IMR-90 (cell line): ENCODE results near the gene RYR2. TPM values are rescaled to one million over a fixed set of nuclear protein-coding genes. Genes with fewer than 3 reads are reported as not detected.

ENCODE experiments used
- ATAC-seq: fragments of 200-7000 bp; cut with Tn5 transposase; 2 replicates; pipeline ENCODE4 v1.9.1; 2020; ENCODE audit warnings: low read depth, mild to moderate bottlenecking, moderate library complexity
- BruUV-seq: library from RNA; stranded (reverse); fragments of 400-500 nt; replicated peaks from 2 replicates; lab custom pipeline; 2021; lab: Mats Ljungman, UMichigan
- CTCF ChIA-PET: fragments of 300-600 bp; formaldehyde crosslinking; extraction: SDS; loops from one replicate; lab custom pipeline; 2021; ENCODE audit warnings: antibody characterized with exemption; lab: Yijun Ruan, JAX
- POLR2A ChIA-PET: fragments of 300-600 bp; sonication (Branson Sonifier 250); formaldehyde crosslinking; loops from one replicate; lab custom pipeline; 2022; ENCODE audit warnings: antibody characterized with exemption; ENCODE audit not compliant: unreplicated experiment; lab: Charles Lee
- DNase-seq: peaks from one replicate; pipeline ENCODE4 v3.0.0; 2013
- H2AFZ ChIP-seq: replicated peaks from 2 replicates; pipeline ENCODE3; 2013; ENCODE audit warnings: low read length, mild to moderate bottlenecking; ENCODE audit not compliant: poor library complexity
- H2AK5ac ChIP-seq: 2 replicates; pipeline ENCODE4 v1.6.1; 2013; ENCODE audit warnings: low read depth, low read length, inconsistent platforms
- H2AK9ac ChIP-seq: replicated peaks from 2 replicates; pipeline ENCODE3; 2013; ENCODE audit warnings: mild to moderate bottlenecking, low read depth, low read length, moderate library complexity; ENCODE audit not compliant: poor library complexity
- H2BK120ac ChIP-seq: 2 replicates; pipeline ENCODE4 v1.6.1; 2013; ENCODE audit warnings: low read depth, low read length, inconsistent platforms
- H2BK15ac ChIP-seq: 3 replicates; pipeline ENCODE4 v1.6.1; 2013; ENCODE audit warnings: low read depth, low read length, inconsistent platforms
- H2BK20ac ChIP-seq: 2 replicates; pipeline ENCODE4 v1.6.1; 2013; ENCODE audit warnings: low read depth, mild to moderate bottlenecking, inconsistent platforms, low read length, moderate library complexity
- H2BK5ac ChIP-seq: 2 replicates; pipeline ENCODE4 v1.6.1; 2013; ENCODE audit warnings: mild to moderate bottlenecking, low read depth, low read length, inconsistent platforms; ENCODE audit not compliant: poor library complexity, severe bottlenecking
- H3K14ac ChIP-seq: replicated peaks from 2 replicates; pipeline ENCODE4 v1.6.1; 2013; ENCODE audit warnings: low read depth, low read length, inconsistent platforms
- H3K18ac ChIP-seq: 2 replicates; pipeline ENCODE4 v1.6.1; 2013; ENCODE audit warnings: low read depth, low read length, control low read depth
- H3K23ac ChIP-seq: 2 replicates; pipeline ENCODE4 v1.6.1; 2013; ENCODE audit warnings: low read depth, low read length, inconsistent platforms
- H3K27ac ChIP-seq: 2 replicates; pipeline ENCODE4 v1.5.1; 2013; ENCODE audit warnings: mild to moderate bottlenecking, control low read depth, low read length; ENCODE audit not compliant: insufficient read depth
- H3K27me3 ChIP-seq: 2 replicates; pipeline ENCODE4 v1.6.1; 2013; ENCODE audit warnings: low read length; ENCODE audit not compliant: control insufficient read depth, insufficient read depth
- H3K36me3 ChIP-seq: 2 replicates; pipeline ENCODE4 v1.6.1; 2013; ENCODE audit warnings: low read length, mixed read lengths; ENCODE audit not compliant: control insufficient read depth, insufficient read depth
- H3K4ac ChIP-seq: 2 replicates; pipeline ENCODE4 v1.6.1; 2013; ENCODE audit warnings: low read depth, low read length, inconsistent platforms
- H3K4me1 ChIP-seq: 2 replicates; pipeline ENCODE4 v1.6.1; 2013; ENCODE audit warnings: low read length, mixed read lengths; ENCODE audit not compliant: control insufficient read depth, insufficient read depth
- H3K4me2 ChIP-seq: 2 replicates; pipeline ENCODE4 v1.6.1; 2013; ENCODE audit warnings: low read depth, mild to moderate bottlenecking, control low read depth, low read length, moderate library complexity
- H3K4me3 ChIP-seq: 2 replicates; pipeline ENCODE4 v1.5.1; 2013; ENCODE audit warnings: low read depth, mild to moderate bottlenecking, control low read depth, low read length, moderate library complexity; ENCODE audit not compliant: insufficient read depth
- H3K56ac ChIP-seq: 2 replicates; pipeline ENCODE4 v1.6.1; 2013; ENCODE audit warnings: low read length, inconsistent platforms; ENCODE audit not compliant: insufficient read depth; ENCODE audit errors: extremely low read depth
- H3K79me1 ChIP-seq, 2 experiments: 2 replicates each; pipeline ENCODE4 v1.6.1; 2013; ENCODE audit warnings: low read length in 2 of 2, inconsistent platforms in 1 of 2, low read depth in 1 of 2
- H3K9ac ChIP-seq: 2 replicates; pipeline ENCODE4 v1.6.1; 2013; ENCODE audit warnings: low read depth, low read length, control low read depth
- H3K9me1 ChIP-seq: 2 replicates; pipeline ENCODE4 v1.6.1; 2013; ENCODE audit warnings: low read length, inconsistent platforms; ENCODE audit not compliant: insufficient read depth
- H3K9me3 ChIP-seq: 2 replicates; pipeline ENCODE4 v1.6.1; 2013; ENCODE audit warnings: low read length; ENCODE audit not compliant: control insufficient read depth, insufficient read depth
- H4K20me1 ChIP-seq: 2 replicates; pipeline ENCODE4 v1.6.1; 2013; ENCODE audit warnings: low read length, inconsistent platforms; ENCODE audit not compliant: insufficient read depth
- H4K5ac ChIP-seq: 2 replicates; pipeline ENCODE4 v1.6.1; 2013; ENCODE audit warnings: mild to moderate bottlenecking, low read depth, low read length, control low read depth
- H4K8ac ChIP-seq, 2 experiments: 2 replicates each; pipeline ENCODE4 v1.6.1; 2013; ENCODE audit warnings: low read depth in 2 of 2, low read length in 2 of 2, control low read depth in 1 of 2, inconsistent platforms in 1 of 2
- H4K91ac ChIP-seq: 2 replicates; pipeline ENCODE4 v1.6.1; 2013; ENCODE audit warnings: low read depth, low read length, inconsistent platforms; ENCODE audit not compliant: insufficient read depth
- CEBPB ChIP-seq: IDR thresholded peaks from 2 replicates; pipeline ENCODE4 v1.6.1; 2012; ENCODE audit warnings: low read depth, low read length, improper control_type of control experiment
- MXI1 ChIP-seq: IDR thresholded peaks from 2 replicates; pipeline ENCODE4 v1.6.1; 2012; ENCODE audit warnings: low read depth, mild to moderate bottlenecking, low read length, moderate library complexity, borderline replicate concordance
- POLR2A ChIP-seq: IDR thresholded peaks from 2 replicates; pipeline ENCODE4 v1.6.1; 2012; ENCODE audit warnings: mild to moderate bottlenecking, low read depth, low read length
- SMC3 ChIP-seq: fragments of 150-350 bp; IDR thresholded peaks from 2 replicates; pipeline ENCODE4 v1.6.1; 2016; ENCODE audit warnings: low read depth, mild to moderate bottlenecking, antibody characterized with exemption, low read length, moderate library complexity
- WGBS, 2 experiments: methylation state at CpG; one replicate each; pipeline versions ENCODE4 v1.1.5 to v1.1.7; 2013; ENCODE audit warnings: missing lambda C conversion rate in 2 of 2; ENCODE audit not compliant: insufficient read length in 1 of 2; ENCODE audit errors: extremely low coverage in 2 of 2; 5-methylcytosine and 5-hydroxymethylcytosine counted together
- dilution Hi-C: fragments of 300-500 bp; cut with HindIII; formaldehyde crosslinking; loops from one replicate; pipeline ENCODE4 v1.14.3; 2018; ENCODE audit warnings: low sequenced_read_pairs; ENCODE audit not compliant: unreplicated experiment
- in situ Hi-C: fragments of 300-500 bp; cut with MboI; formaldehyde crosslinking; loops from 3 replicates; pipeline ENCODE4 v1.14.3; 2019; ENCODE audit warnings: low sequenced_read_pairs, inconsistent platforms, mixed read lengths
- intact Hi-C: fragments of 100-400 bp; cut with micrococcal nuclease; formaldehyde crosslinking; loops from 2 replicates; pipeline ENCODE4 v1.10.0; 2022
- polyA plus RNA-seq, 3 experiments: library from polyadenylated mRNA; depleted of rRNA; stranded (reverse); fragments of >200 nt; gene quantifications; 2 replicates each; pipeline ENCODE4 v1.2.3, GENCODE V29; 2012; ENCODE audit warnings: low replicate concordance in 1 of 3
- total RNA-seq: library from RNA; depleted of rRNA; stranded (reverse); fragments of >200 nt; gene quantifications from 2 replicates; pipeline ENCODE4 v1.2.3, GENCODE V29; 2012

Gene RYR2
- total and polyA plus RNA-seq, 2 of the 4 experiments (the other 2 are of a cell fraction), result not detected

DNA sequence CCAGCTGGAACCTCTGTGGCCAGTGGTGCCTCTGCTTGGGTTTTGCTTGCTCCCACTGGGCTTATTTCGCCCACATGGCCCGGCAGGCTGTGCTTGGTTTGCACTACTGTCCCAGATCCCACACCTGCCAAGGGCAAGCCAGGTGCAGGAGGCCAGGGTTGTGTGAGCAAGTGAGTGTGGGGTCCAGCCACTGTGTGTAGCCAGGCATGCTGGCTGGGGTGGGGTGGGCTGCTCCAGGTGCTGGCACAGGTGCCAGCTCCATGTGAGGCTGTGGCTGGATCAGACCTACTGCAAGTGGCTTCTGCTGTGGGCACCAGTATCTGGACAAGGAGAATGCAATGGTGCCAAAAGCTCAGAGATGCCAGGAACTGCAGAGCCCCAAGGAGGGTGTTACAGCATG lies 28.5 kb downstream of the RYR2 start:
- dilution Hi-C loops, result no loop called here
- WGBS, 2 experiments, result no CpG with 5 or more reads among the region's 2 CpGs

More for the DNA sequence above, 28.5 kb downstream of the RYR2 start:
- Histone ChIP-seq H3K27me3 (no peaks in the 10 kb centered on the region), H2BK120ac (no peak overlapping the region), H2AK9ac (no peak overlapping the region), H2BK5ac (no peak overlapping the region), H3K18ac (no peak overlapping the region), H3K9me1 (no peaks in the 10 kb centered on the region), H3K4me1 (no peaks in the 10 kb centered on the region), H2BK15ac (no peak overlapping the region), H3K23ac (no peak overlapping the region), H4K91ac (no peak overlapping the region), H3K36me3 (no peaks in the 10 kb centered on the region), H3K9me3 (peaks cover 24% of the 10 kb centered on the region), H3K4ac (no peak overlapping the region), H2AFZ (no peak overlapping the region), H3K9ac (no peak overlapping the region), H3K14ac (no peak overlapping the region), H4K20me1 (no peaks in the 10 kb centered on the region), H4K8ac (no peak overlapping the region), H3K79me1 (no peaks in the 10 kb centered on the region), H2BK20ac (no peak overlapping the region), H3K56ac (no peak overlapping the region), H3K4me2 (no peak overlapping the region), H4K5ac (no peak overlapping the region), H2AK5ac (no peak overlapping the region), H3K27ac (no peak overlapping the region), H3K4me3 (no peak overlapping the region)
- in situ Hi-C loops (no loop called here), intact Hi-C loops (no loop called here)
- POLR2A ChIA-PET, result no interaction called here
- BruUV-seq, result no TSS peak
- TF ChIP-seq POLR2A (no peak), MXI1 (no peak), CEBPB (no peak), SMC3 (no peak)
- no peak for ATAC-seq
- CTCF ChIA-PET, result no interaction called here
- DNase-seq, result no peak
